Large intestine (tissue), 3 donors: Measurements from ENCODE around the gene AEBP1. TPM values are rescaled to one million over a fixed set of nuclear protein-coding genes. Genes with fewer than 3 reads are reported as not detected.

ENCODE experiments used
- DNase-seq, 2 donors: peaks; one replicate each; pipeline versions ENCODE4 v3.0.0 to v3.0.0-alpha.2; 2013
- H3K27ac ChIP-seq: one replicate; pipeline ENCODE4 v1.5.1; 2013; ENCODE audit warnings: low read length
- H3K27me3 ChIP-seq: 2 replicates; pipeline ENCODE4 v1.6.1; 2013; ENCODE audit warnings: low read length; ENCODE audit not compliant: control insufficient read depth, insufficient read depth
- H3K36me3 ChIP-seq: 2 replicates; pipeline ENCODE4 v1.6.1; 2013; ENCODE audit warnings: low read length; ENCODE audit not compliant: control insufficient read depth, insufficient read depth
- H3K4me1 ChIP-seq: one replicate; pipeline ENCODE4 v1.6.1; 2013; ENCODE audit warnings: low read length; ENCODE audit not compliant: control insufficient read depth, insufficient read depth
- H3K4me3 ChIP-seq: one replicate; pipeline ENCODE4 v1.5.1; 2013; ENCODE audit warnings: low read length
- H3K9me3 ChIP-seq: one replicate; pipeline ENCODE4 v1.6.1; 2013; ENCODE audit warnings: mild to moderate bottlenecking, low read depth, low read length, moderate library complexity; ENCODE audit not compliant: control insufficient read depth
- WGBS: methylation state at CpG from one replicate; pipeline ENCODE4 v1.1.5; 2013; ENCODE audit warnings: low lambda C conversion rate; ENCODE audit not compliant: insufficient coverage; 5-methylcytosine and 5-hydroxymethylcytosine counted together
- polyA plus RNA-seq: library from polyadenylated mRNA; unstranded; fragments of 120-200 nt; gene quantifications from one replicate; pipeline ENCODE4 v1.2.1, GENCODE V29; 2013

The AEBP1 gene
- polyA plus RNA-seq, 1 donor: 23.1 TPM

DNA sequence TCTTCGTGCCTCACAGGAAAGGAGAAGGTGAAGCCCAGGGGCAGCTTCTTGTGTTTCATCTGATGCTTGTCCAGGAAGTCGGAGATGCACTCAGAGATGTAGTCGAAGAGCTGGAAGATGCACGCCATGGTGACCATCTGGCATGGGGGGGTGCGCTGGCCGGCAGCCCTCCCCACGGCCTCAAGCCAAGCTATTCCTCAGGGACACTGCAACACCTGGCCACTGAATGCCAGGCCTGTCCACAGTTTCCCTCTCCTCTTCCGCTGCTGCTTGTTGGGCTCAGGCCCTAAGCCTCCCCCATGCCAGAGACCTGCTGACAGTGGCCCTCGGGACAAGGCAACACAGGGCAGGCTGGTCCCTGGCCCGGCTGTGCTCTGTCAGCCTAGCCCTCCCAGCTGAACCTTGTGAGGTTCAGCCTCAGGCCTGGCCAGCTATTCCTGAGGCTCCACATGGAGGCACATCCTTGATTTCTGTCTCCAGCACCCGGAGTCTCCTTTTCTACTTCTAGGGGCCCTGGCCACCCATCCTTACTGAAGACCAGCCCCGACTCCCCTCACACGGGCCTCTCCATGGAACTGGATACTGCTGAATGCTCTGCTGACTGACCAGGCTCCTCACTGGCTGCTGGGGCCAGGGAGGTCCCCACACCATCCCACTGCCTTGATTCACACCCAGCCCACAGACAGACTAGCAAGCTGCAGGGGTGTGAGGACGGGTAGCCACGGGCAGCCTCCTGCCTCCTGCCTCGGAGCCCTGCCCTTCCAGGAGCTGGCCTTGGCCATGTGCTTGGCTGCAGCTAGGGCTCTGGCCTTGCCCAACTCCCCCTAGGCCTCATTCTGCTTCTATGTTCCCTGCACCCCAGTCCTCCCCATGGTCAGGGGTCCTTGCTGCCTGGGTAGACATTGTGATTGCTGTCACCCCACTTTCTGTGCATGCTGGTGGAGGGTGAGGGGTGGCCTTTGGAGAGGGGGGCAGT lies 47.1 kb downstream of the AEBP1 start:
- H3K27ac ChIP-seq: no peak overlapping the region
- no peak overlapping the region for H3K4me3 ChIP-seq
- peaks cover 17% of the 10 kb centered on the region for H3K27me3 ChIP-seq
- WGBS: no CpG with 5 or more reads among the region's 16 CpGs
- no peaks in the 10 kb centered on the region for H3K9me3 ChIP-seq
- DNase-seq: no peak
- peaks cover 9% of the 10 kb centered on the region for H3K4me1 ChIP-seq
- no peaks in the 10 kb centered on the region for H3K36me3 ChIP-seq

DNA sequence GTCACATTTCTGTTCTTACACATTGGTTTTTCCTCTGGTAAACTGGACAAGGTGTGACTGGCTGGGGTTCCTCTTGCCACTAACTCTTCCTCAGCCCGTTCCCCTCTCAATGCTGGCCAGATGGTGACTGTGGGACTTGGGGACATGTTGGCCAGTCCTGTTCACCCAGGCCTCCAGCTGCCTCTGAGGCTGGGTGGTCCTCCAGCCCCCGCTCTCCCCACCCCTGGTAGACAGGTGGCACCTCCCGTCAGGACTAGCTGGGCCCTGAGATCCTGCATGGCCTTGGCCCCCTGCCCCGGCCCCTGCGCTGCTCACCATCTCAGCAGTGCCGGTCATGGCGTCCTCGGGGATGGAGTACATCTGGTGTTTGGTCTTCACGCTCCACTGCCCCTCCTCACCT lies 47.8 kb downstream of the AEBP1 start:
- no CpG with 5 or more reads among the region's 9 CpGs for WGBS
- Histone ChIP-seq H3K36me3 (no peaks in the 10 kb centered on the region), H3K9me3 (no peaks in the 10 kb centered on the region), H3K4me1 (peaks cover 3% of the 10 kb centered on the region), H3K27me3 (peaks cover 10% of the 10 kb centered on the region), H3K27ac (no peak overlapping the region), H3K4me3 (no peak overlapping the region)
- DNase-seq: no peak

DNA sequence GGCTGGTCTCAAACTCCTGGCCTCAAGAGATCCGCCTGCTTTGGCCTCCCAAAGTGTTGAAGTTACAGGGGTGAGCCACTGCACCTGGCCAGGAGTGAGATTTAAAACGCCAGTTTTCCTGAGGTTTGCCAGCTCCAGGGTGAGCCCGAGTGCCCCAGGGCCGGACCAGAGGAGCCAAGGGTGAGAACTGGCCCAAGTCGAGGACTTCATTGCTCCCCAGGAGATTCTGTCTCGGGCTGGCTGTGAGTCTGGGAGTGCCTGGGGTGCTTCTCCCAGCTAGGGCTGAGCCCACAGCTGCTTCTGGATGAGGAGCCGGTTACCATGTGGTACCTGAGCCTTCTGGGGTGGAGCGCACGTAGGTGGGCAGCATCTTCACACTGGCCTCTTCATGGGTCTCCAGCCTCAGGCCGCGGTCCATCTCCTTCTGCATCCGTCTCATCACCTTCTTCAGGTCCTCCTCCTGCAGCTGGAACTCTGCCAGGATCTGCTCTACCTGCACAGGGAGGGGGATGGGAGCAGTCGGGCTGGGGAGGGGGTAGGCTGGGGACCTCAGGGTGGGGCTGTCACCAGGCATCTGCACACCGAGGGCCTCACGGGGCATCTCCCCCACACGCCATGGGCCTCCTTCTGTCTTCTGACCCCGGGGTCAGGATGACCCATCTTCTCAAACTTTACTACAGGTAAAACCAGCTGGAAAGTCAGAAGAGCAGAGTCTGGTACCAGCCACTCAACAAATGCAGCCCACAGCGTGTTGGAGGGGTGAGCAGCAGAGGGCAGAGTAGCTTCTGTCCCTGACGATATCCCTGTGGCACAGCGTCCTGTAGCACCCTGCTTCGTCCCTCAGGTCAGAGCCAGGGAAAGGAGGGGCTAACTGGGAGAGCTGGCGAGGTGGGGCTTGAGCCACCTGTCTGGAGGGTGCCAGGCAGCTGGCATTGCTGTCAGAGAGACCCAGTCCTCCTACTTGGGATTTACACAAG lies 49.1 kb downstream of the AEBP1 start:
- Histone ChIP-seq H3K27ac (no peak overlapping the region), H3K4me3 (no peak overlapping the region), H3K27me3 (no peaks in the 10 kb centered on the region), H3K36me3 (no peaks in the 10 kb centered on the region), H3K9me3 (no peaks in the 10 kb centered on the region), H3K4me1 (no peaks in the 10 kb centered on the region)
- no CpG with 5 or more reads among the region's 22 CpGs for WGBS
- DNase-seq: no peak

DNA sequence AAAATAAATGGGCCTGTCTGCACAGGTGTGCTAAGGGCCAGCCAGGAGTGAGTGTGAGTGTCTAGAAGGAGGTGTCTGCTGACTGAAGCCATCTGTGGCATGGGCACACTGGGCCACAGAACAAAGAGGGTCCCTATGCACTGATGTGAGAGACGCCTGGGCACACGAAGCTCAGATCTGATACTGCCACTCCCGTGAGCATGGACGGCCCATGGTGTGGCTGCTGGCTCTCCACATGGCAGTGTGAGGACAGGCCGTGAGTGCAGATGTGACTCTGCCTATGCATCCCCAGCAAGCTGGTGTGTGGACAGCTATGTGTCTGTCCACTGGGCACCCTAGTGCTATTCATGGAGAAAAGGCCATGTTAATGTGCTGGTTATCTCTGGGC lies 49.8 kb downstream of the AEBP1 start:
- Histone ChIP-seq H3K9me3 (no peaks in the 10 kb centered on the region), H3K4me1 (no peaks in the 10 kb centered on the region), H3K27me3 (no peaks in the 10 kb centered on the region), H3K27ac (no peak overlapping the region), H3K4me3 (no peak overlapping the region), H3K36me3 (no peaks in the 10 kb centered on the region)
- no CpG with 5 or more reads among the region's 5 CpGs for WGBS
- DNase-seq: no peak

DNA sequence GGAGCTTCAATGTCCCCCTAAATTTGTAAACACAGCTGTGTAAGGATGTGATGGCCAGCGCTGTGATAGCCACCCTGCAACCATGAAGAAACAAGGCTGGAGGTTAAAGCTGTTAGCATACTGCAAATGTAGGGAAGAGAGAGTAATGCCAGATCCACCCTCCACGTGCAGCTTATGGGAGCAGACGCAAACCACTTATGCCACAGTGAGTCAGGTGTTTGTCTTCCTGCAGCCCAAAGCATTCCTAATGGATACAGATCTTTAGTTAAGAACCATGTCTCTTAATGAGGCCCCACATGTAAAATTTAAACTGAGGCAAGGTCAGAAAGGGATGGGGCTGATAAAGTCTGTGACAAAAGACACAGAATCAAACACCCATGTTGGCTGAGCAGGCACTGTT lies 50.6 kb downstream of the AEBP1 start:
- Histone ChIP-seq H3K27me3 (no peaks in the 10 kb centered on the region), H3K4me1 (no peaks in the 10 kb centered on the region), H3K27ac (no peak overlapping the region), H3K9me3 (no peaks in the 10 kb centered on the region), H3K36me3 (no peaks in the 10 kb centered on the region), H3K4me3 (no peak overlapping the region)
- no CpG with 5 or more reads among the region's 3 CpGs for WGBS
- no peak for DNase-seq

DNA sequence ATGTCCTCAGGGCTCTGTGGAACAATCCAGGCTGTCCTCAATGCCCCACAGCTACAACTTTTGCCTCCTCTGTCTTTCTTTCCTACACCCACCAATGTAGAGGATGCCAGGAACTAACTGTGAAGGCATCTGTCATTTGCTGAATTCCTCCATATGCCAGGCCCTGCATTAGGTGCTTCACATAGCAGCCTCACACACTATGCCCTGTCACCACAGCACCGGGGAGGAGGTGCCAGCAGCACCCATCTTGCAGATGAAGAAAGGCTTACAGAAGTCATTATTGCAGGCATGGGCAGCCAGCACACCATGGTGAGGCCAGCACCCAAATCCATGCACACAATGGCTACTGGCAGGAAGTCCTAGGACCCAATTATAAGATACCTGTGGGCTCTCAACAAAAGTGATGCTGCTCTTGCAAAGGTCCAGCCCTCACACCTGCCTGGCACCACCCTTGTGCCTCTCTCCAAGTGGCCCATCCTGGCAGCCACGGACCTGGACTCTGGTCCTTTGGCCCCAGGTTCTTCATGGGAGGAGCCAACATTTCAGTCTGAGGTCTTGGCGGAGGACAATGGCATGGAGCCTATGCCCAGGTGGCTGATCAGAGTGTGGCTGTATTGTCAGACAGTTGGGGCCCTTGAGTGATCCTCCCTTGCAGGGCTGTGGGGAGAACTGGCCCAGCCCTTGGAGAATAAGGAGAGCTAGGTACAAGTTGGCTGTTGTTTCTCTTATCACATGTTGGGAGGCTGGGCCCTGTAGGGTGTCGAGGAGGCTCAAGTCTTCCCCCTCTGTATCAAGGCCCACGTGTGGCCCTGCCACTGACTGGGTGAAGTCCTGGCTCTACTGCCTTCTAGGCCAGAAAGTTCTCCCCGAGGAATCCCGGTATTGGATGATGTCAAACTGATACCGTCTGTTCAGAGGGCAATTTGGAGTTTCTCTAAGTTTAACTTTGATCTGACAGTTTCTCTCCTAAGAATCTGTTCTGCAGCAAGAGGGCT lies 51.3 kb downstream of the AEBP1 start:
- no peak for DNase-seq
- Histone ChIP-seq H3K27ac (no peak overlapping the region), H3K36me3 (no peaks in the 10 kb centered on the region), H3K27me3 (no peaks in the 10 kb centered on the region), H3K4me3 (no peak overlapping the region), H3K9me3 (no peaks in the 10 kb centered on the region), H3K4me1 (no peaks in the 10 kb centered on the region)
- WGBS: no CpG with 5 or more reads among the region's 8 CpGs

DNA sequence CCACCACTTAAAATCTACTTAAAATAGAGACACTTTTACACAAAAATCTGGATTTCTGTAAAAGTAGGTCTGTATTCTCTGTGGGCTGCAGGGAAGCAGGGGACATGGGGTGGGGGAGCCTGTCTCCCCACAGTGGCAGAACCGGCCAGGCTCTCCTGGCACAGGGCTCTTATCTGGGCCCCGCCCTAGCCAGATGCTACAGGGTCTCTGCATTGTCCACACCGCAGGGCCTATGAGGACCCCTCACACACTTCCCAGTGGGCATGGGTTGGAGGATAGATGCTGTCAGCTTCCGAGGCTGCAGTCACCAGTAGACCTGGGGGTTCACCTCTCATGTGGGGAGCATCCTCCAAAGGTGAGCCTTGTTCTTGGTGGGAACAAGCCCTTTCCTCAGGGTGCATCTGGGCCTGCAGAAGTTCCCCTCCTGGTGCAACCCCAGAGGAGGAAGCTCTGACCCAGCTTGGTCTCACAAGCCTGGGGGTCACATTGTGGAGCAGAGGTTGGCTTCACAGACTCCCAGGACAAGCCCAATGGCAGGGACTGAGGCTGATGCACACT lies 52.4 kb downstream of the AEBP1 start:
- H3K36me3 ChIP-seq: no peaks in the 10 kb centered on the region
- DNase-seq: no peak
- H3K27ac ChIP-seq: no peak overlapping the region
- no peaks in the 10 kb centered on the region for H3K9me3 ChIP-seq
- H3K4me3 ChIP-seq: no peak overlapping the region
- no CpG with 5 or more reads among the region's 4 CpGs for WGBS
- no peaks in the 10 kb centered on the region for H3K4me1 ChIP-seq
- H3K27me3 ChIP-seq: no peaks in the 10 kb centered on the region

DNA sequence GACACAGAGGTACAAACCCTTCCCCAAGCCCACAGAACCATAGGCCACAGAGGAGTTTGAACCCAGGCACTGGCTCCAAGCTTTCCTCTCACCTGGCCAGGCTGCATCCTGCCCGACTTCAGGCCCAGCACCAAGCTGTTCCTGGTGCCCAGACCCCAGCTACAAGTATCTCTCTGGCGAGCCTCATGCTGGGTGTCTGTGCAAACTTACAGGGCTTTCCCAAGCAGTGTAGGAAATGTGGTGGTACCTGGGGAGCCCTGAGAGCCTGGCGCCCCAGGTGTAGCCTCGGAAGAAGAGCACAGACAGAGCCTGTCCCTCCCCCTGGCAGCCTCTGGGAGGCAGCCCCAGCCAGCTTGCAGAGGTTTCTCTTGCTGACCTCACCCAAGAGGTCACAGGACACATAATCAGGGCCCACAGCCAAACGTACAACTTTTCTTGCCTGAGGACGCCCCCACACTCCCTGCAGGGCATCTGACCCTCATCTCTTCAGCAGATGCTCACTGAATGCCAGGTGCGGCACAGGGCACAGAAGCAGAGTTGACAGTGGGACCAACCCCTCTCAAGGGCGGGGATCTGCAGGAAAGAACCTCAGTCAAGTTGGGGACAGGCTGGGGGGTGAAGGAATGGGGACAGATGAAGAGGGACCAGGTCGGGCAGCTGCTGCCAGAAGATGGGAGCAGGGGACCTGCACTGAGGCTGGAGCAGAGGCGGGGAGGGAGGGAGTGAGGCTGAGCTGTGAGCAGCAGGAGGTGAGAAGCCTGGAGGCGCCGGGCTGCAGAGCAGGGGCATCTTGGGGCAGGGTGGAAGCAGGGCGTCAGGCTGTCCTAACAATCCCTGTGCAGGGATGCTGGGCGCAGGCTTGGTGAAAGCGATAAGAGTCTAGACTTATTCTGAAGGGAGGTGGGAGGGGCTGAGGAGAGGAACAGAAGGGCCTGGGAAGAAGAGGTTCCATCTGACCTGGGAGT lies 53.3 kb downstream of the AEBP1 start:
- no peak for DNase-seq
- H3K9me3 ChIP-seq: no peaks in the 10 kb centered on the region
- H3K27ac ChIP-seq: no peak overlapping the region
- no peaks in the 10 kb centered on the region for H3K27me3 ChIP-seq
- WGBS: 80% methylated on average over 1 of the region's 15 CpGs
- H3K4me1 ChIP-seq: no peaks in the 10 kb centered on the region
- H3K4me3 ChIP-seq: no peak overlapping the region
- H3K36me3 ChIP-seq: no peaks in the 10 kb centered on the region
